Spleen (tissue), 13 donors: Measurements from ENCODE around the gene WHRN. TPM values are rescaled to one million over a fixed set of nuclear protein-coding genes. Genes with fewer than 3 reads are reported as not detected.
A peak's percentile ranks its signal among the peaks of the same experiment; 100 is the strongest.

Experiments
- DNase-seq: peaks from one replicate; pipeline ENCODE4 v3.0.0-alpha.2; 2020
- H3K27ac ChIP-seq, 8 donors: fragments of 200-600 bp; sonication (generic) in 7 of 8; 1 replicate in 4 of 8; 2 replicates in 4 of 8; pipeline versions ENCODE4 v1.5.0 to v1.8.0; 2016 to 2021; ENCODE audit warnings: inconsistent platforms in 4 of 8, mild to moderate bottlenecking in 4 of 8, moderate library complexity in 1 of 8
- H3K27me3 ChIP-seq, 7 donors: fragments of 200-600 bp; sonication (generic) in 6 of 7; replicated peaks in 1 of 7; 1 replicate in 4 of 7; 2 replicates in 3 of 7; pipeline versions ENCODE4 v1.5.0 to v1.8.0; 2016 to 2021; ENCODE audit warnings: inconsistent platforms in 3 of 7, mild to moderate bottlenecking in 1 of 7
- H3K36me3 ChIP-seq, 6 donors: fragments of 200-600 bp; sonication (generic) in 5 of 6; 1 replicate in 4 of 6; 2 replicates in 2 of 6; pipeline versions ENCODE4 v1.5.0 to v1.8.0; 2016 to 2021; ENCODE audit warnings: inconsistent platforms in 2 of 6
- H3K4me1 ChIP-seq, 6 donors: fragments of 200-600 bp; sonication (generic) in 5 of 6; 1 replicate in 3 of 6; 2 replicates in 3 of 6; pipeline versions ENCODE4 v1.5.0 to v1.8.0; 2016 to 2021; ENCODE audit warnings: inconsistent platforms in 3 of 6
- H3K4me3 ChIP-seq, 8 donors: fragments of 200-600 bp; sonication (generic) in 7 of 8; 1 replicate in 4 of 8; 2 replicates in 4 of 8; pipeline versions ENCODE4 v1.5.0 to v1.8.0; 2016 to 2021; ENCODE audit warnings: inconsistent platforms in 4 of 8, mild to moderate bottlenecking in 4 of 8, moderate library complexity in 2 of 8
- H3K9me3 ChIP-seq, 8 donors: fragments of 200-600 bp; sonication (generic) in 7 of 8; 1 replicate in 4 of 8; 2 replicates in 4 of 8; pipeline versions ENCODE4 v1.5.0 to v1.8.0; 2016 to 2021; ENCODE audit warnings: inconsistent platforms in 4 of 8
- POLR2A ChIP-seq, 3 donors: fragments of 450-650 bp; IDR thresholded peaks; one replicate each; pipeline ENCODE4 v1.5.1; 2017; ENCODE audit warnings: antibody characterized with exemption in 3 of 3, mild to moderate bottlenecking in 1 of 3
- POLR2AphosphoS5 ChIP-seq, 3 donors: sonication (generic); formaldehyde crosslinking; IDR thresholded peaks; one replicate each; pipeline ENCODE4 v1.5.1; 2017; ENCODE audit warnings: antibody characterized with exemption in 3 of 3
- WGBS, 5 donors: extraction: QIAGEN DNeasy Blood & Tissue Kit in 3 of 5; methylation state at CpG; one replicate each; pipeline versions ENCODE4 v1.1.5 to v1.1.7; 2013 to 2018; 5-methylcytosine and 5-hydroxymethylcytosine counted together
- intact Hi-C: fragments of 100-400 bp; cut with DNase I; formaldehyde crosslinking; loops from one replicate; pipeline ENCODE4 v1.15.0; 2023; ENCODE audit warnings: low total_unique reads
- long read RNA-seq, 2 donors: transcript quantifications; one replicate each; lab custom pipeline, GENCODE V29; 2026
- polyA plus RNA-seq, 3 donors: library from polyadenylated mRNA; stranded (reverse); fragments of 200-250 nt; gene quantifications; one replicate each; pipeline ENCODE4 v1.2.1, GENCODE V29; 2013
- total RNA-seq, 7 donors: library from RNA; depleted of rRNA in 3 of 7; stranded (reverse); fragments of >200 nt in 3 of 7; fragmentation: NEBNext Ultra II Directional in 4 of 7; extraction: Animal tissue kit (Norgen Biotek cat#: 25700) in 4 of 7; gene quantifications; one replicate each; pipeline versions ENCODE4 v1.1.0 to v1.2.1, GENCODE V29; 2016 to 2021
- TF ChIP-seq, protein P1 (sequence below), 11 experiments: fragments of 200-600 bp in 7 of 11; fragments of 450-650 bp in 4 of 11; sonication (generic) in 4 of 11; IDR thresholded peaks in 8 of 11; conservative IDR thresholded peaks in 3 of 11; 1 replicate in 7 of 11; 2 replicates in 4 of 11; pipeline versions ENCODE4 v1.4.0 to v1.8.0; 2016 to 2021; ENCODE audit warnings: antibody characterized with exemption in 11 of 11, inconsistent platforms in 4 of 11, mild to moderate bottlenecking in 1 of 11
- donor health status: healthy with polysubstance abuse.
- donor health status: DM: no; HTN: no; CAD: no; lungs with moderate emphysema.
- donor health status: DM: no; HTN: no; CAD: no.
- donor health status: Bipolar disorder and iron deficiency.
- donor health status: healthy.
- donor health status: DM: no; HTN: no; CAD: no.
- donor health status: DM: yes; HTN: yes; CAD: no.

The WHRN gene
- 10 to 100 TPM; 11.8 to 51.6 (median 29.4) TPM for total RNA-seq
- 10 to 100 TPM in 1 of 3 donors, 1 to 10 TPM in 2; 3.7 to 25.4 (median 9.5) TPM for polyA plus RNA-seq
- long read RNA-seq, donor 1, partial matches to known transcripts: 0 of 1 reads
- long read RNA-seq, donor 1, other reads (novel, unspliced or antisense): 0 of 1 reads
- long read RNA-seq, donor 2, partial matches to known transcripts: 0 of 1 reads
- long read RNA-seq, donor 2, other reads (novel, unspliced or antisense): 0 of 1 reads

DNA sequence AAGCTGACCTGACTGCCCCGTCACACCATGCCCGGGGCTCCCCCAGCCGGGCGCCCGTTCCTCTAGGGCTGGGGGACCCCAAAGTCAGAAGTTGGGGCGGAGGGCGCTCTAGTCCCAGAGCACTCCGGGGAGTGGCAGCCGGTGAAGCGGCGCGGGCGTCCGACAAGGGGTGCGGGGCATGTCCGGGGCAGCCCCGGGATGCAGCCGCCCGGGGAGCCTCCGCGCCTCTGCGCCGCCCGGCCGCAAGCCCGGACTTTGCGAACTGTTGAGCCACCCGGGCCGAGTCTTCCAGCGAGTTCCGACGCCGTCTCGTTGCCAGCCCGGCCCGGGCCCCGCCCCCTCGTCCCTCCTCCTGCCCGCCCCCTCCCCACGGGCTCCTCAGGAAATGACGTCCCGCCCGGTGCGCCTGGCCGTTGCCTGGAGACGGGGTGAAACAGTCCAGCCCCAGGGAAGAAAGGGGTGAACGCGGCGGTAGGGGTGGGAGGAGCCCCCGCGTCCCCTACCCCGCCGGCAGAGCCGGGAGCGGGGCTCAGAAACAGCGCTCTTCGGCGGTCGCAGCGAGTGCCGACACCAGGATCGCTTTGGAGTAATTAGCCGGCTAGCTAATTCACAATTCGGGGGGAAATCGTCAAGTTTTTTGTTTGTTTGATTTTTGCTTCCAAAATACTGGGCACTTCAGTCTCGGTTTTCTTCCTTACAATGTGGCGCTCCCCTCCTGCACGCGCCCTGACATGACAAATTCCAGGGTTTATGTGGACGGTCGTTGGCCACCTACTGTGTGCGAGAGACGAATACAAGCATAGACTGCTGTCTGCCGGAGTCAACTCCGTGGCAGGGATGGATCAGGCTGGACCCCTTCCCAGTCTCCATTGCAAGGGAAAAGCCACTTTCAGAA, at the start of gene WHRN:
Gene WHRN (minus strand): TSS at position 287 of the 895 bp plus-strand sequence. CDS start 672 bp downstream, outside the sequence.
- peak within 1 kb of the TSS; percentile 56 to 81 (median 70) for H3K4me3 ChIP-seq
- H3K4me1 ChIP-seq: peaks cover 8 to 62% (median 48%) of the 10 kb centered on the region in 6 donors
- peaks cover 0 to 39% (median 0%) of the 10 kb centered on the region in 7 donors for H3K27me3 ChIP-seq
- 1 to 3% (median 2%) methylated on average over 38 to 75 of the region's 75 CpGs for WGBS, 5 donors
- peak in 1 of 3 donors; percentile 66 for TF ChIP-seq POLR2A (IDR thresholded peaks at IDR 0.05)
- peak; percentile 71 to 88 (median 74) for TF ChIP-seq POLR2AphosphoS5 (IDR thresholded peaks at IDR 0.05)
- TF ChIP-seq, protein P1, sequence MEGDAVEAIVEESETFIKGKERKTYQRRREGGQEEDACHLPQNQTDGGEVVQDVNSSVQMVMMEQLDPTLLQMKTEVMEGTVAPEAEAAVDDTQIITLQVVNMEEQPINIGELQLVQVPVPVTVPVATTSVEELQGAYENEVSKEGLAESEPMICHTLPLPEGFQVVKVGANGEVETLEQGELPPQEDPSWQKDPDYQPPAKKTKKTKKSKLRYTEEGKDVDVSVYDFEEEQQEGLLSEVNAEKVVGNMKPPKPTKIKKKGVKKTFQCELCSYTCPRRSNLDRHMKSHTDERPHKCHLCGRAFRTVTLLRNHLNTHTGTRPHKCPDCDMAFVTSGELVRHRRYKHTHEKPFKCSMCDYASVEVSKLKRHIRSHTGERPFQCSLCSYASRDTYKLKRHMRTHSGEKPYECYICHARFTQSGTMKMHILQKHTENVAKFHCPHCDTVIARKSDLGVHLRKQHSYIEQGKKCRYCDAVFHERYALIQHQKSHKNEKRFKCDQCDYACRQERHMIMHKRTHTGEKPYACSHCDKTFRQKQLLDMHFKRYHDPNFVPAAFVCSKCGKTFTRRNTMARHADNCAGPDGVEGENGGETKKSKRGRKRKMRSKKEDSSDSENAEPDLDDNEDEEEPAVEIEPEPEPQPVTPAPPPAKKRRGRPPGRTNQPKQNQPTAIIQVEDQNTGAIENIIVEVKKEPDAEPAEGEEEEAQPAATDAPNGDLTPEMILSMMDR (IDR thresholded peaks at IDR 0.05 in 8 of 11, conservative IDR thresholded peaks at IDR 0.05 in 3 of 11): peak in 1 of 11 experiments; percentile 17
- intact Hi-C loops: loop anchor here (5.0 kb wide), 1 partner anchor 98 kb away; no protein-coding TSS in a partner anchor
- DNase-seq: peak; percentile 97
- H3K9me3 ChIP-seq: no peaks in the 10 kb centered on the region
- no peaks in the 10 kb centered on the region for H3K36me3 ChIP-seq
- peak within 1 kb of the TSS; percentile 32 to 86 (median 72) for H3K27ac ChIP-seq

DNA sequence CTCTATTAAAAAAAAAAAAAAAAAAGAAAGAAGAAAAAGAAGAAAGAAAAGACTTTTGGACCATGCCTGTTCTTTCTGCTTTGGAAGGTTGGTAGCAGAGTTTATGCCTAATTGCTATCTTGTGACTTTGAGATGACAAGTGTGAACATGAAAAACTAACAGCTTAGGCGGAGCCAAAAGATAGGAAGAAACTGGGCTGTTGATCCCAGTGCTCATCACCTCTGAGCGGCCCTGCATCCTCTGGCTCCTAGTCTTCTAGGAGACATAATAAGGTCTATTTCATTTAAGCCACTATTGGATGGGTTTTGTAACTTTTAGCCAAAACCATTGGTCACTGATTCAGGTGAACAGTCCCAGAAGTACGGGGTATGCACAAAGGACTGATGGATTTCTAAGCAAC, 47.9 kb upstream of the WHRN start:
- intact Hi-C loops: no loop called here
- Histone ChIP-seq H3K36me3 (no peaks in the 10 kb centered on the region), H3K27me3 (no peaks in the 10 kb centered on the region), H3K4me1 (peaks cover 0 to 15% (median 0%) of the 10 kb centered on the region in 6 donors), H3K4me3 (no peak overlapping the region), H3K27ac (no peak overlapping the region), H3K9me3 (peaks cover 0 to 11% (median 0%) of the 10 kb centered on the region in 8 donors)
- 92 to 98% (median 95%) methylated on average over 3 of the region's 3 CpGs for WGBS, 5 donors
- TF ChIP-seq POLR2A (IDR thresholded peaks at IDR 0.05) (no peak), POLR2AphosphoS5 (IDR thresholded peaks at IDR 0.05) (no peak)
- TF ChIP-seq, protein P1 (IDR thresholded peaks at IDR 0.05 in 8 of 11, conservative IDR thresholded peaks at IDR 0.05 in 3 of 11): no peak
- DNase-seq: no peak

DNA sequence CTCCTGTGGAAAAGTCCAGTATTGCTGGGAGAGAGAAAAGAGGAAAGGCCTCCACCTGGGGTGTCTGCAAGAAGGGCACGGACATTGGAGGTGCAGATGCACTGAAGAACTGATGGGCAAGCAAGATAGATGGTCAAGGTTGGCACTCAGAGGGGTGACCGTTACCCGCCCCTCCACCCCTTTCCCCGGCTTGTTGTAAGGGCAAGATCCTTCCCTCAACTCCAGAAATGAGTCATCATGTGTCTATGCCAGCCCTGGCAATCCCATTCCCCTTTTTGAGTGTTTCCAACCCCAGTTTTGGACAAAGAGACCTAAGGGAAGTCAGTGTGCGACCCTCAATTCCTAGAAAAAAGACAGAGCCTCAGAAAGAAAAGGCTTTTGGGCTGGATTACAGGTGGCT, 47.4 kb upstream of the WHRN start:
- WGBS, 5 donors: 88 to 96% (median 91%) methylated on average over 5 of the region's 5 CpGs
- Histone ChIP-seq H3K4me1 (peaks cover 0 to 15% (median 0%) of the 10 kb centered on the region in 6 donors), H3K27me3 (no peaks in the 10 kb centered on the region), H3K9me3 (peaks cover 0 to 12% (median 0%) of the 10 kb centered on the region in 8 donors), H3K27ac (no peak overlapping the region), H3K4me3 (no peak overlapping the region), H3K36me3 (no peaks in the 10 kb centered on the region)
- no peak for DNase-seq
- intact Hi-C loops: no loop called here
- TF ChIP-seq POLR2A (IDR thresholded peaks at IDR 0.05): no peak
- TF ChIP-seq, protein P1 (IDR thresholded peaks at IDR 0.05 in 8 of 11, conservative IDR thresholded peaks at IDR 0.05 in 3 of 11): no peak
